Spinal cord (tissue), 10 donors: ENCODE data around the gene ATF7. TPM values are rescaled to one million over a fixed set of nuclear protein-coding genes. Genes with fewer than 3 reads are reported as not detected.

ENCODE experiments used
- DNase-seq, 6 donors: peaks; one replicate each; pipeline versions ENCODE4 v3.0.0 to v3.0.0-alpha.2; 2013 to 2015; ENCODE audit warnings: low spot score in 6 of 6, low read depth in 4 of 6
- H3K27ac ChIP-seq: one replicate; pipeline ENCODE4 v1.5.1; 2013; ENCODE audit warnings: low read depth, low read length, control low read depth
- H3K27me3 ChIP-seq: one replicate; pipeline ENCODE4 v1.6.1; 2013; ENCODE audit warnings: low read length; ENCODE audit not compliant: control insufficient read depth, insufficient read depth
- H3K36me3 ChIP-seq: one replicate; pipeline ENCODE4 v1.6.1; 2013; ENCODE audit warnings: low read length; ENCODE audit not compliant: control insufficient read depth, insufficient read depth
- H3K4me1 ChIP-seq: one replicate; pipeline ENCODE4 v1.6.1; 2013; ENCODE audit warnings: low read length; ENCODE audit not compliant: control insufficient read depth, insufficient read depth
- H3K4me3 ChIP-seq: one replicate; pipeline ENCODE4 v1.5.1; 2013; ENCODE audit warnings: low read depth, low read length, control low read depth
- H3K9me3 ChIP-seq: one replicate; pipeline ENCODE4 v1.6.1; 2013; ENCODE audit warnings: low read length; ENCODE audit not compliant: control insufficient read depth, insufficient read depth
- WGBS: methylation state at CpG from one replicate; pipeline ENCODE4 v1.1.5; 2013; ENCODE audit warnings: missing lambda C conversion rate; ENCODE audit not compliant: insufficient coverage; 5-methylcytosine and 5-hydroxymethylcytosine counted together
- polyA plus RNA-seq, 2 donors: library from polyadenylated mRNA; unstranded; fragments of 120-200 nt; gene quantifications; one replicate each; pipeline ENCODE4 v1.2.1, GENCODE V29; 2013; ENCODE audit not compliant: insufficient read length in 2 of 2
- total RNA-seq, 2 donors: library from RNA; depleted of rRNA in 1 of 2; stranded (reverse); fragments of 120-200 nt in 1 of 2; fragments of >200 nt in 1 of 2; gene quantifications; one replicate each; pipeline versions ENCODE4 v1.2.3 to v1.2.4, GENCODE V29; 2013 to 2014
- donor health status: healthy.

ATF7 gene
- total and polyA plus RNA-seq, 4 donors: 18.7 to 31.1 (median 24.3) TPM

DNA sequence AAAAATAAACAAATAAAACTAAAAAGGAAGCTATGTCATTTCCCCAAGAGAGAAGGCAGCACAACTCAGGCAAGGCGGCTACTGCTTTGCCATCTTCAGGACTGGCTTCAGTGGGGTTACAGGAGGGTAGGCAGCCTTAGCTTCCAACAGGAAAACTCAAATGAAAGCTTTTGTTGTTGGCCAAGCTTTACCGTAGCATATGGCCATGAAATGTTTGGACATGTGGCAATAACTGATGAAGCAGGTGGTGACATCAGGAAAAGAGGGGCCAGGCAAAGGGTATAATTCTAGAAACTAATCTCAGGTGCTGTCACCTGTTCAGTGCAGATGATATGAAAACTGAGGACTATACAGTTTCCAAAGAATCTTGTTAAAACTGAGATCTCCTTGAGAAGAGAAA, 96.1 kb downstream of the ATF7 start:
- no peaks in the 10 kb centered on the region for H3K27me3 ChIP-seq
- H3K4me3 ChIP-seq: no peak overlapping the region
- WGBS: 86% methylated on average over 2 of the region's 2 CpGs
- peaks cover 68% of the 10 kb centered on the region for H3K36me3 ChIP-seq
- no peak overlapping the region for H3K27ac ChIP-seq
- no peaks in the 10 kb centered on the region for H3K4me1 ChIP-seq
- DNase-seq: no peak
- no peaks in the 10 kb centered on the region for H3K9me3 ChIP-seq

DNA sequence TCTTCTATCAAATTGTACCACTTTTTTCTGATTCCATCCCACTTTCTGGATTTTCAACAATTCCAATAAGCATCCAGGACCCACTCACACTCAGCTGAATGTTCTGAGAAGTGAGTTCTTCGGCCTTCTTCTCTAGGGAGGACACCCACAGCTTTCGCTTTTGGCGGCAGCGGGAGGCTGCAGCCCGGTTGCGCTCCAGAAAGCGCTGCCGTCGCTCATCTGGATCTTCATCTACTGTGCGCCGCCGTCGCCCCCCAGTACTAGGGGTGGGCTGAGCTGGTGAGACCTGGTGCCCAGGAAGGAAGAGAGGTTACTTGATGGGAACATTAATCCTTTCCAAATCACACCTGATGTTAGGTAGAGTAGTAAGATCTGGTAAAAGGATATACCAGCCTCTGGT, 101.7 kb downstream of the ATF7 start:
- 96% methylated on average over 9 of the region's 13 CpGs for WGBS
- Histone ChIP-seq H3K27ac (no peak overlapping the region), H3K9me3 (no peaks in the 10 kb centered on the region), H3K27me3 (no peaks in the 10 kb centered on the region), H3K36me3 (peaks cover 53% of the 10 kb centered on the region), H3K4me3 (no peak overlapping the region), H3K4me1 (no peaks in the 10 kb centered on the region)
- no peak for DNase-seq

DNA sequence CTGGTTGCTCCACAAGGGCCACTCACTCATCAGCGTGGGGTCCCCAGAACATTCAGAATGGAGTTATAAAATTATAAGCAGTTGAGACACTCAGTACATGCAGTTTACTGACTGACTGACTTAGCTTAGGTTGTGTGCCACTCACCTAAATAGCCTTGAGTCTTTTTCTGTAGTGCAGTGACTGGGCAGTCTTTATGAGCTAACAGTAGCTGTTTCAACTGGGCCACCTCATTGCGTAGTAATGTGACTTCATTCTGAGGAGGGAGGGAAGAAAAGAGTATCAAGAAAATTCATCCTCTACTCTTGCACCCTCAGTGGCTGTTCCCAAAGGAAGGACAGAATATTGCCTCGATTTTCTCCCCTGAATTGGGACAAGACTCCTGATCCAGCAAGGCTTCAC, 103.1 kb downstream of the ATF7 start:
- no peak overlapping the region for H3K27ac ChIP-seq
- DNase-seq: no peak
- no CpG with 5 or more reads among the region's 3 CpGs for WGBS
- H3K4me1 ChIP-seq: no peaks in the 10 kb centered on the region
- no peak overlapping the region for H3K4me3 ChIP-seq
- H3K27me3 ChIP-seq: no peaks in the 10 kb centered on the region
- H3K36me3 ChIP-seq: peaks cover 53% of the 10 kb centered on the region
- no peaks in the 10 kb centered on the region for H3K9me3 ChIP-seq

DNA sequence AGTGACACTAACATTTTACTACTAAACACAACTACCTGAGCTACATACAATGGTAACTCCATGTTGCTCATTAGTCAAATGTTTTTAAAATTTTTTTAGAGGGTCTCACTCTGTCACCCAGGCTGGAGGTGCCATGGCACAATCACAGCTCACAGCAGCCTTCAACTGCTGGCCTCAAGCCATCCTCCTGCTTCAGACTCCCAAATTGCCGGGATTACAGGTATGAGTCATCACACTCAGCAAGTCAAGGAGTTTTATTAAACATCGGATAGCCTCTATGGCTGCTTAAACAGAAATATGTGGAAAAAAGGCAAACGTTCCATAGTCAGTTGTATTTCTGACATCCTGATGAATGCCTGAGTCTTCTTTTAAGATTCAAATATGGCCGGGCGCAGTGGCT, 107.8 kb downstream of the ATF7 start:
- WGBS: 93% methylated on average over 4 of the region's 5 CpGs
- no peaks in the 10 kb centered on the region for H3K4me1 ChIP-seq
- no peaks in the 10 kb centered on the region for H3K27me3 ChIP-seq
- no peak overlapping the region for H3K4me3 ChIP-seq
- H3K9me3 ChIP-seq: no peaks in the 10 kb centered on the region
- DNase-seq: no peak
- no peak overlapping the region for H3K27ac ChIP-seq
- H3K36me3 ChIP-seq: peaks cover 58% of the 10 kb centered on the region

DNA sequence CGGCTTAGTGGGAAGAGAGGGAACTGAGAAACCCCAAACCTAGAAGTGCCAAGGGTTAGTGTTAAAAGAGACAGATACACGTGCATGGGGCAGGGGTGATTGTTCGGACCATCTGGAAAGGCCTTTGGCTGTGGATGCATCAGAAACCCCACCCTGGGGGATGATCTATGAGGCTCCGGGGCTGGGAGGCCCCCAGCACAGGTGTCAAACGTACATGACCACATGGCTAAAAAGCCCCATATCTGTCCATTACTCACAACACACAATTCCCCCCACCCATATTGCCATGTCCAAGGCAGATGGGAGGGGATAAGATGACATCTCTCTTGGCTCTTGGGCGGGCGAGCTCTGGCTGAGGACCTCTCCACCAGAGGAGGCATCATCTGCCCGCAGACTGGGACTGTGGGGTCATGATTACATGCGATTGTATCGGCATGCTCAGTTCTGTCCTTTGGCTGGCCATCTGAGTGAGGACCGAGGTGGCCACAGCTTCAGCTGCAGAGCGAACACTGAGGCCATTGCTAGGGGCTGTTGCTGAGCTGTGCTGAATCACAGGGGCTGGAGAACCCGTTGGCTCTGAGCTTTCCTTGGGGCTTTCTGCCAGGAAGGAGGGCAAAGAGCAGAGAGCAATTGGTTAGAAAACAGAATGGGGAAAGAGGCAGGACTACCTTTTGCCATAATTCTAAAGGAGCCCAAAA, 109.3 kb downstream of the ATF7 start:
- Histone ChIP-seq H3K27me3 (no peaks in the 10 kb centered on the region), H3K4me1 (no peaks in the 10 kb centered on the region), H3K9me3 (no peaks in the 10 kb centered on the region), H3K36me3 (peaks cover 65% of the 10 kb centered on the region), H3K4me3 (no peak overlapping the region), H3K27ac (no peak overlapping the region)
- no peak for DNase-seq
- WGBS: 89% methylated on average over 11 of the region's 13 CpGs

DNA sequence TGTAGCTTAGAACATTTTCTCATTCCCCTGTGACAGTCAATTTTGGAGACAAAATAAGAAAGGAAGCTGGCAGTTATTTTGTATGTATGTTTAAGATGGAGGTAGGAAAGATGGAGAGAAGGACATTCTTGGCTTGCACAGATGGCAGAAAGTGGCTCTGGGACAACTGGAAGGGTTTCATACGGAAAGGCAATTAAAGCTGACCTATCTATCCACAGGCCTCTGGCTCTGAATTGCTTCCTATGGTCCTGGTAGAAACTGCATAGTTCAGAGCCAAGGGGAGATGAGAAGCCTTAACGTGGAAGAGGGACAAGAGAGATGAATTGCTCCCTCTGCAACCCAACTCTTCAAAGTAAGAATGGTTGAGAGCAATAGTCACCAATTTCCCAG, 110.9 kb downstream of the ATF7 start:
- no peak for DNase-seq
- Histone ChIP-seq H3K9me3 (no peaks in the 10 kb centered on the region), H3K27ac (no peak overlapping the region), H3K27me3 (no peaks in the 10 kb centered on the region), H3K36me3 (peaks cover 65% of the 10 kb centered on the region), H3K4me1 (no peaks in the 10 kb centered on the region), H3K4me3 (no peak overlapping the region)
- WGBS: no CpG with 5 or more reads among the region's 2 CpGs

DNA sequence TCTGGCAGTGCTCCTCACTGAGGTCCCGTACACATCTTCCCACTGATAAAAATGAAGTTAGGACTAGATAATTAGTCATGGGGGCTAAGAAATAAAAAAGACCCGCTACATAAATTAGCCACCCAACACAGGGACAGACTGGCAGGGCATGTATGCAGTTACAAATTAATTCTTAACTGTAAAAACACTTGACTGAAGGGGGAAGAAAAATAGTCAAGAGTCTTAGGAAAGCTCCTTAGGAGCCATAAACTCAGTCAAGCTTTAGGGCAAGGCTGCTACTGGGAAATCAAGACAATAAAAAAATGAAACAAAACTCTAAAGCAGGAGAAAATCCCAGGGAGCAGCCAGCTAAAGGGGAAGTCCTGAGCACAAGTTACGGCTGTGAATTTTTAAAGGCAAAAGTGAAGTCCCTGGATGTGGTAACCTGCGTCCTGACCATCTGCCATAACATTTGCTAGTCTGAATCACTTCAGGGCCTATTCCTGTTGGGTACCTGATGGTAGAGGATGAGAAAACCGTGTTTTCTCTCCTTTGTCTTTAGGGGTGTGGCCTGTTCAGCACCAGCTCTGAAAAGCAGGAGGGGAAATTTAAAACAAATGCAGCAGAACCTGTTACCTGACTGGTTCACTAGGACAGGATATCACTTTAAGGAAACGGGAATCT, 111.4 kb downstream of the ATF7 start:
- DNase-seq: no peak
- 68% methylated on average over 2 of the region's 6 CpGs for WGBS
- peaks cover 61% of the 10 kb centered on the region for H3K36me3 ChIP-seq

DNA sequence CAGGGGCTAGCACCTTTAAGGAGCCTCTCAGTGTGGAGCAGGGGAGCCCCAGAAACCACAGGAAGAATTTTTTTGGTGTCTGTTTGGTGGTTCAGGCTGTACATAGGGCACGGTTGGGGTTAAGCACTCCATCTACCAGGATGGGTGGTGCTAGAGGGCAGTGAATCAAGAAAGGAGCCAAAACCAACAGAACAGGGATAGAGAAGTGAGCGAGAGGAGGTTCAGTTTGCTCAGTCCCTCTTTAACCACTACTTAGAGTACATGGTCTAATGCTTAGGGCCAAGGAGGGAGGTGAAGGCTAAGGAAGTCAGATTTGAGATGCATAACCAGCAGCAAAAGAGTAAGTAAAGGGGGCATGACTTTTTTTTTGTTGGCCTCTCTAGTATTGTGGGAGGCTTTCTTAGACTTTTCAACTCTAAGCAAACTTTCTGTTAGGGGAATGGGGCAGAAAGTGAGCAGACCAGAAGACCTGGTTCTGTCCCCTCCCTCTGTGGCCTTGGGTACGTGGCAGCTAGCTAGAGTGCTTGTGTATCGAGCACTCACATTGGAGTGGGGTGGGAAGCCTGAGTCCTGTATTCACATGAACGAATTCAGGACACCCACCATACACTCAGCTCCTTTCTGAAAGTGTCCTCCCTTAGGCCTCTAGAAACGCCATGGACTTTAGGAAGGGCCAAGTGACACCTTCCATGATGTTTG, 112.3 kb downstream of the ATF7 start:
- Histone ChIP-seq H3K27ac (no peak overlapping the region), H3K36me3 (peaks cover 59% of the 10 kb centered on the region), H3K27me3 (no peaks in the 10 kb centered on the region), H3K4me3 (no peak overlapping the region), H3K4me1 (peaks cover under 1% of the 10 kb centered on the region), H3K9me3 (no peaks in the 10 kb centered on the region)
- DNase-seq: no peak
- WGBS: 100% methylated on average over 2 of the region's 6 CpGs

More for the DNA sequence above, 111.4 kb downstream of the ATF7 start:
- no peak overlapping the region for H3K27ac ChIP-seq
- H3K4me3 ChIP-seq: no peak overlapping the region
- no peaks in the 10 kb centered on the region for H3K27me3 ChIP-seq
- H3K9me3 ChIP-seq: no peaks in the 10 kb centered on the region
- H3K4me1 ChIP-seq: no peaks in the 10 kb centered on the region

DNA sequence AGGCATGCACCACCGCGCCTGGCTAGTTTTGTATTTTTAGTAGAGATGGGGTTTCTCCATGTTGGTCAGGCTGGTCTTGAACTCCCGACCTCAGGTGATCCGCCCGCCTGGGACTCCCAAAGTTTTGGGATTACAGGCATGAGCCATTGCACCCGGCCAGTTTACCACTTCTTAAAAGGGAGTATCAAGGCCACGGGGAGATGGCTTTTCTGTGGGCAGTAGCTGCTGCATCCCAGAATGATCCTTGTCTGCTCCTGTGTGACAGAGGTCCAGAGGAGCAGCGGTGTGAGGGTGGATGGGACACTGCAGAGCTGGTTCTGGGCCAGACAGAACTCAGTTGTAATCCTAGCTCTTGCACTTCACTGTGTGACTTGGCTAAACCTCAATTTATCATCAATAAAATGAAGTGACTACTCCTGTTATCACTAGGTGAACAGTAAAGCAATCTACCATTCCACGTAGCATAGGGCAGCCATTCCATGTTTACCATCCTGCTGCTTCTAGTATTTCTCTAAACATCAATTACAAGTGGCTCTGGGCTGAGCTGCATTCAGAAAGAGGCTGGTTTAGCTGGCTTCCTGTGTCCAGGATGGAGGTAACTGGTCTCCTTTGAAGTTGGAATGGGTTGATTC, 115.9 kb downstream of the ATF7 start:
- H3K9me3 ChIP-seq: no peaks in the 10 kb centered on the region
- H3K4me3 ChIP-seq: no peak overlapping the region
- 97% methylated on average over 8 of the region's 9 CpGs for WGBS
- peaks cover 57% of the 10 kb centered on the region for H3K36me3 ChIP-seq
- H3K27ac ChIP-seq: no peak overlapping the region
- no peaks in the 10 kb centered on the region for H3K27me3 ChIP-seq
- DNase-seq: no peak
- peaks cover 9% of the 10 kb centered on the region for H3K4me1 ChIP-seq
